Endothelial cell of umbilical vein (primary cell): ENCODE measurements around the gene FRY. TPM values are rescaled to one million over a fixed set of nuclear protein-coding genes. Genes with fewer than 3 reads are reported as not detected.

Experiments used
- BruUV-seq: library from RNA; stranded (reverse); fragments of 400-500 nt; replicated peaks from 2 replicates; lab custom pipeline; 2021; lab: Mats Ljungman, UMichigan
- CTCF ChIA-PET: fragments of 300-600, 350-600 bp; sonication (Branson Sonifier 250); formaldehyde crosslinking; loops from one replicate; lab custom pipeline; 2021; ENCODE audit warnings: antibody characterized with exemption, inconsistent platforms; lab: Charles Lee
- POLR2A ChIA-PET: fragments of 300-600, 350-600 bp; sonication (Branson Sonifier 250); formaldehyde crosslinking; loops from one replicate; lab custom pipeline; 2021; ENCODE audit warnings: antibody characterized with exemption, inconsistent platforms; lab: Charles Lee
- DNase-seq: peaks from one replicate; pipeline ENCODE4 v3.0.0-alpha.2; 2011; ENCODE audit warnings: low read depth, low spot score
- FAIRE-seq: peaks from 2 replicates; lab custom pipeline; 2011; peaks lifted over from hg19 to GRCh38; lab: Jason Lieb, UNC
- H2AFZ ChIP-seq: 2 replicates; pipeline ENCODE4 v1.6.0; 2012; ENCODE audit warnings: low read depth, low read length, control low read depth, inconsistent platforms
- H3K27ac ChIP-seq: 2 replicates; pipeline ENCODE4 v1.5.1; 2011; ENCODE audit warnings: low read depth, mild to moderate bottlenecking, control low read depth, low read length, moderate library complexity; ENCODE audit not compliant: insufficient read depth
- H3K27me3 ChIP-seq, 2 experiments: 2 replicates each; pipeline versions ENCODE4 v1.6.0 to v1.6.1; 2011; ENCODE audit warnings: low read length in 2 of 2, mixed read lengths in 1 of 2; ENCODE audit not compliant: control insufficient read depth in 2 of 2, insufficient read depth in 2 of 2
- H3K36me3 ChIP-seq, 2 experiments: 2 replicates in 1 of 2; 3 replicates in 1 of 2; pipeline ENCODE4 v1.5.1; 2011; ENCODE audit warnings: low read length in 2 of 2, mild to moderate bottlenecking in 1 of 2, moderate library complexity in 1 of 2; ENCODE audit not compliant: control insufficient read depth in 2 of 2, insufficient read depth in 2 of 2; ENCODE audit errors: extremely low read depth in 1 of 2
- H3K4me1 ChIP-seq: 3 replicates; pipeline ENCODE4 v1.5.1; 2011; ENCODE audit warnings: mild to moderate bottlenecking, low read length; ENCODE audit not compliant: control insufficient read depth, insufficient read depth; ENCODE audit errors: extremely low read depth
- H3K4me2 ChIP-seq: 2 replicates; pipeline ENCODE4 v1.6.1; 2011; ENCODE audit warnings: low read length, control low read depth, mixed read lengths; ENCODE audit not compliant: insufficient read depth
- H3K4me3 ChIP-seq, 3 experiments: fragments of 200-600 bp in 1 of 3; sonication (generic), shearing (Covaris generic) in 1 of 3; replicated peaks in 1 of 3; 2 replicates each; pipeline ENCODE4 v1.5.1; 2011 to 2016; ENCODE audit warnings: control low read depth in 3 of 3, low read length in 3 of 3, mild to moderate bottlenecking in 2 of 3, inconsistent platforms in 1 of 3, low read depth in 1 of 3, moderate library complexity in 1 of 3; ENCODE audit not compliant: insufficient read depth in 1 of 3
- H3K79me2 ChIP-seq: 2 replicates; pipeline ENCODE4 v1.6.0; 2012; ENCODE audit warnings: low read length, inconsistent platforms; ENCODE audit not compliant: control insufficient read depth, insufficient read depth
- H3K9ac ChIP-seq: replicated peaks from 2 replicates; pipeline ENCODE3; 2011; ENCODE audit warnings: low read length, control low read depth; ENCODE audit not compliant: insufficient read depth; ENCODE audit errors: extremely low read depth
- H3K9me1 ChIP-seq: replicated peaks from 3 replicates; pipeline ENCODE4 v1.6.0; 2011; ENCODE audit warnings: mild to moderate bottlenecking, low read length; ENCODE audit not compliant: control insufficient read depth, insufficient read depth; ENCODE audit errors: extremely low read depth
- H3K9me3 ChIP-seq: replicated peaks from 2 replicates; pipeline ENCODE4 v1.5.1; 2012; ENCODE audit warnings: low read length, inconsistent platforms; ENCODE audit not compliant: control insufficient read depth, insufficient read depth
- H4K20me1 ChIP-seq: replicated peaks from 2 replicates; pipeline ENCODE3; 2011; ENCODE audit warnings: mild to moderate bottlenecking, low read length; ENCODE audit not compliant: control insufficient read depth, insufficient read depth; ENCODE audit errors: extremely low read depth
- EZH2 ChIP-seq: IDR thresholded peaks from 2 replicates; pipeline ENCODE4 v1.6.1; 2012; ENCODE audit warnings: borderline replicate concordance, low read depth, mild to moderate bottlenecking, moderate library complexity, low read length, inconsistent platforms; ENCODE audit not compliant: severe bottlenecking
- FOS ChIP-seq: IDR thresholded peaks from 2 replicates; pipeline ENCODE4 v1.6.1; 2011; ENCODE audit warnings: mild to moderate bottlenecking, low read length, moderate library complexity, borderline replicate concordance; ENCODE audit not compliant: insufficient read depth
- GATA2 ChIP-seq: IDR thresholded peaks from 2 replicates; pipeline ENCODE4 v1.7.0; 2011; ENCODE audit warnings: low read depth, mild to moderate bottlenecking, moderate library complexity, mixed read lengths, low read length; ENCODE audit not compliant: insufficient read length, insufficient read depth
- JUN ChIP-seq: IDR thresholded peaks from 2 replicates; pipeline ENCODE4 v1.6.1; 2011; ENCODE audit warnings: borderline replicate concordance, low read depth; ENCODE audit not compliant: insufficient read length, insufficient read depth
- MYC ChIP-seq: IDR thresholded peaks from one replicate; pipeline ENCODE4 v1.6.1; 2011; ENCODE audit warnings: mild to moderate bottlenecking, low read depth, low read length
- POLR2A ChIP-seq: IDR thresholded peaks from 2 replicates; pipeline ENCODE4 v1.6.1; 2012; ENCODE audit warnings: low read depth, mild to moderate bottlenecking, control low read depth, low read length
- POLR2AphosphoS5 ChIP-seq: IDR thresholded peaks from 2 replicates; pipeline ENCODE4 v1.6.1; 2012; ENCODE audit warnings: low read depth, mild to moderate bottlenecking, control low read depth, low read length, moderate library complexity; ENCODE audit not compliant: insufficient read depth
- dilution Hi-C: fragments of 300-500 bp; cut with MboI; formaldehyde crosslinking; loops from one replicate; pipeline ENCODE4 v1.15.0; 2019; ENCODE audit warnings: low sequenced_read_pairs; ENCODE audit not compliant: extremely low pct_ligation_motif_present
- intact Hi-C: fragments of 100-400 bp; cut with micrococcal nuclease; formaldehyde crosslinking; loops from one replicate; pipeline ENCODE4 v1.10.0; 2022
- polyA plus RNA-seq, 4 experiments: library from polyadenylated mRNA; depleted of rRNA in 3 of 4; stranded (reverse) in 3 of 4; unstranded in 1 of 4; fragments of >200 nt; gene quantifications; 2 replicates each; pipeline versions ENCODE4 v1.2.1 to v1.2.3, GENCODE V29; 2011 to 2012; ENCODE audit warnings: missing spikeins in 1 of 4
- total RNA-seq: library from RNA; stranded (reverse); gene quantifications from 2 replicates; pipeline ENCODE4 v1.2.3, GENCODE V29; 2021
- TF ChIP-seq, protein P1 (sequence below), 2 donors: IDR thresholded peaks; 1 replicate in 1 of 2; 2 replicates in 1 of 2; pipeline ENCODE4 v1.5.1; 2011; ENCODE audit warnings: low read length in 2 of 2, mild to moderate bottlenecking in 2 of 2, moderate library complexity in 2 of 2, control low read depth in 1 of 2, inconsistent platforms in 1 of 2, low read depth in 1 of 2; ENCODE audit not compliant: insufficient read depth in 1 of 2; ENCODE audit errors: extremely low read depth in 1 of 2
- TF ChIP-seq, protein P2 (sequence below): IDR thresholded peaks from 2 replicates; pipeline ENCODE4 v1.6.1; 2011; ENCODE audit not compliant: insufficient read depth, insufficient read length

Gene FRY
- total and polyA plus RNA-seq, 2 donors (not counting 3 experiments of a cell fraction or from before 2014, with no cell fraction given) = 57.3 to 75.8 TPM

DNA sequence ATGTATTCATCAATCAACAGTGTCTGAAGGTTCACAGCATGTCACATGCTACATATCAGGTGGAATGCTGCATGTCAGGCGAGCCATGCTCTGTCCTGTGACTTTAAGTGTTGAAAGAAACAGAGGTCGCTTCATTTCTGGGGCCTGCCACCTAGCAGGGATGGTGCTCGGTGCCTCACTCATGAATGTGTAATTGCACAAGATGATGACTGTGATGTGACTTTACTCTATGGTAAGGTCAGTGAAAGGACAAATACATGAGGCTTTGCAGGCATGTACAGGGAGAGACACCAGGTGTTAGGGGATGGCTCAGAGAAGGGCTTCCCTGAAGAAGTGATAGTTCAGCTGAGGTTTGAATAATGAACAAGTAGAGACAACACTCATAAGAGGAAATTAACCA is 66.7 kb downstream of the FRY start:
- no peak overlapping the region for H3K4me3 ChIP-seq
- ChIA-PET CTCF (no interaction called here), POLR2A (no interaction called here)
- no peaks in the 10 kb centered on the region for H3K9me3 ChIP-seq
- H3K4me1 ChIP-seq = no peaks in the 10 kb centered on the region
- H3K9me1 ChIP-seq = no peaks in the 10 kb centered on the region
- H3K4me2 ChIP-seq = no peak overlapping the region
- no peak overlapping the region for H2AFZ ChIP-seq
- no peaks in the 10 kb centered on the region for H3K27me3 ChIP-seq
- no peaks in the 10 kb centered on the region for H3K36me3 ChIP-seq
- no peaks in the 10 kb centered on the region for H4K20me1 ChIP-seq
- no peak for DNase-seq
- H3K9ac ChIP-seq = no peak overlapping the region
- TF ChIP-seq EZH2 = no peak
- TF ChIP-seq JUN = no peak
- TF ChIP-seq FOS = no peak
- TF ChIP-seq GATA2 = no peak
- TF ChIP-seq POLR2AphosphoS5 = no peak
- TF ChIP-seq, protein P1, sequence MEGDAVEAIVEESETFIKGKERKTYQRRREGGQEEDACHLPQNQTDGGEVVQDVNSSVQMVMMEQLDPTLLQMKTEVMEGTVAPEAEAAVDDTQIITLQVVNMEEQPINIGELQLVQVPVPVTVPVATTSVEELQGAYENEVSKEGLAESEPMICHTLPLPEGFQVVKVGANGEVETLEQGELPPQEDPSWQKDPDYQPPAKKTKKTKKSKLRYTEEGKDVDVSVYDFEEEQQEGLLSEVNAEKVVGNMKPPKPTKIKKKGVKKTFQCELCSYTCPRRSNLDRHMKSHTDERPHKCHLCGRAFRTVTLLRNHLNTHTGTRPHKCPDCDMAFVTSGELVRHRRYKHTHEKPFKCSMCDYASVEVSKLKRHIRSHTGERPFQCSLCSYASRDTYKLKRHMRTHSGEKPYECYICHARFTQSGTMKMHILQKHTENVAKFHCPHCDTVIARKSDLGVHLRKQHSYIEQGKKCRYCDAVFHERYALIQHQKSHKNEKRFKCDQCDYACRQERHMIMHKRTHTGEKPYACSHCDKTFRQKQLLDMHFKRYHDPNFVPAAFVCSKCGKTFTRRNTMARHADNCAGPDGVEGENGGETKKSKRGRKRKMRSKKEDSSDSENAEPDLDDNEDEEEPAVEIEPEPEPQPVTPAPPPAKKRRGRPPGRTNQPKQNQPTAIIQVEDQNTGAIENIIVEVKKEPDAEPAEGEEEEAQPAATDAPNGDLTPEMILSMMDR (IDR thresholded peaks at IDR 0.05; ENCODE audit: extremely low read depth in 1 of 2, insufficient read depth in 1 of 2, low read depth in 1 of 2, low read length in 2 of 2) = no peak
- no peak for TF ChIP-seq POLR2A
- no peak for TF ChIP-seq MYC
- TF ChIP-seq, protein P2, sequence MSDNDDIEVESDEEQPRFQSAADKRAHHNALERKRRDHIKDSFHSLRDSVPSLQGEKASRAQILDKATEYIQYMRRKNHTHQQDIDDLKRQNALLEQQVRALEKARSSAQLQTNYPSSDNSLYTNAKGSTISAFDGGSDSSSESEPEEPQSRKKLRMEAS = no peak
- BruUV-seq = no TSS peak
- intact Hi-C loops (no loop called here), dilution Hi-C loops (no loop called here)
- H3K79me2 ChIP-seq = no peaks in the 10 kb centered on the region
- no peak for FAIRE-seq
- H3K27ac ChIP-seq = no peak overlapping the region
